Astrocyte of the spinal cord (primary cell): ENCODE results near the gene C8G.
A peak's percentile ranks its signal among the peaks of the same experiment; 100 is the strongest.

Source experiments
- DNase-seq: peaks from one replicate; pipeline ENCODE4 v3.0.0; 2011; ENCODE audit warnings: low read depth, low spot score
- H3K4me3 ChIP-seq: 2 replicates; pipeline ENCODE4 v1.5.1; 2011; ENCODE audit warnings: low read depth, mild to moderate bottlenecking, low read length, moderate library complexity
- in situ Hi-C: cut with HindIII; loops from 2 replicates; pipeline ENCODE4 v1.10.0; 2017; ENCODE audit warnings: low sequenced_read_pairs
- TF ChIP-seq, protein P1 (sequence below): IDR thresholded peaks from 2 replicates; pipeline ENCODE4 v1.5.1; 2012; ENCODE audit warnings: low read depth, mild to moderate bottlenecking, low read length, inconsistent platforms

The C8G gene

DNA sequence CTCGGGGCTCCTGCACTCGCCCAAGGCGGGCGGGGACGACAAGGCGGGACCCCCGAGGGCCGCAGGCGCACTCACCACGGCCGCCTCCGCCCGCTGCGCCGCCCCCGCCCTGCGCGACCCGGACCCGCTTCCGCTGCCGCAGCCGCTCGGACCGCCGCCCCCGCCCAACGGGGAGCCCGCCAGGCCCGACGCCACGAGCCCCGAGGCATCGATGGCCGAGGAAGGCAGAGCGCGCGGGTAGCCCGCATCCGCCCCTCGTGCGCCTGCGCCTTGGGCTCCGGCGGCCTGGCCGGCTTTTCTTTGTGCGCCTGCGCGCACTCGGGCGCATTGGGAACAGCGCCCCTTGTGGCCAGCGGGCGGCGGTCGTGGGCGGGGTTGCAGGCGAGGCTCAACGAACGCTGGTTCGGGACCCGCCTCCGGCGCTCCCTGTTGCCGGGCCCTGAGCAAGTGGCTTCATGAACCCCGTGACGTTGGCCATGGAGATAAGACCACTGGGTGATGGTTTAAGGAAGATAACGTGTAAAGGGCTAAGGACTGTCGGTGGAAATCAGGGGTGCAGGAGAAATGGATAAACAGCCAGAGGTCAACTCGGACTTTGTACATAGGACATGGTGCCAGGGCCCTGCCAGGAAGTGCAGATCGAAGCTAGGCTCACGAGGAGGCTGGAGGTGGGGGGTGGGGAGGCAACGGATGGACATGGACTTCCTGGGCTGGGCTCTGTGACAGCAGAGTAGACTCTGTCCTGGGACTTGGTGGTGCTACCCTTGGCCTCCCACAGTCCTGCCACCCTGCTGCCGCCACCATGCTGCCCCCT, at the start of gene C8G, which contains the start of gene FBXW5:
TSS of gene C8G (plus strand) at position 725 of the 814 bp plus-strand sequence. CDS start at position 803, 78 bp downstream.
TSS of gene FBXW5 (minus strand) at position 220 of the 814 bp plus-strand sequence. CDS start 655 bp downstream, outside the sequence.
- TF ChIP-seq, protein P1, sequence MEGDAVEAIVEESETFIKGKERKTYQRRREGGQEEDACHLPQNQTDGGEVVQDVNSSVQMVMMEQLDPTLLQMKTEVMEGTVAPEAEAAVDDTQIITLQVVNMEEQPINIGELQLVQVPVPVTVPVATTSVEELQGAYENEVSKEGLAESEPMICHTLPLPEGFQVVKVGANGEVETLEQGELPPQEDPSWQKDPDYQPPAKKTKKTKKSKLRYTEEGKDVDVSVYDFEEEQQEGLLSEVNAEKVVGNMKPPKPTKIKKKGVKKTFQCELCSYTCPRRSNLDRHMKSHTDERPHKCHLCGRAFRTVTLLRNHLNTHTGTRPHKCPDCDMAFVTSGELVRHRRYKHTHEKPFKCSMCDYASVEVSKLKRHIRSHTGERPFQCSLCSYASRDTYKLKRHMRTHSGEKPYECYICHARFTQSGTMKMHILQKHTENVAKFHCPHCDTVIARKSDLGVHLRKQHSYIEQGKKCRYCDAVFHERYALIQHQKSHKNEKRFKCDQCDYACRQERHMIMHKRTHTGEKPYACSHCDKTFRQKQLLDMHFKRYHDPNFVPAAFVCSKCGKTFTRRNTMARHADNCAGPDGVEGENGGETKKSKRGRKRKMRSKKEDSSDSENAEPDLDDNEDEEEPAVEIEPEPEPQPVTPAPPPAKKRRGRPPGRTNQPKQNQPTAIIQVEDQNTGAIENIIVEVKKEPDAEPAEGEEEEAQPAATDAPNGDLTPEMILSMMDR, result peak; percentile 93
- H3K4me3 ChIP-seq, result peak within 1 kb of the TSS; percentile 75
- peak; percentile 92 for DNase-seq
- in situ Hi-C loops, result loop anchor here (25.0 kb wide), 1 partner anchor 93 kb away; the partner anchor contains the start of genes ABCA2, FUT7 and NPDC1

DNA sequence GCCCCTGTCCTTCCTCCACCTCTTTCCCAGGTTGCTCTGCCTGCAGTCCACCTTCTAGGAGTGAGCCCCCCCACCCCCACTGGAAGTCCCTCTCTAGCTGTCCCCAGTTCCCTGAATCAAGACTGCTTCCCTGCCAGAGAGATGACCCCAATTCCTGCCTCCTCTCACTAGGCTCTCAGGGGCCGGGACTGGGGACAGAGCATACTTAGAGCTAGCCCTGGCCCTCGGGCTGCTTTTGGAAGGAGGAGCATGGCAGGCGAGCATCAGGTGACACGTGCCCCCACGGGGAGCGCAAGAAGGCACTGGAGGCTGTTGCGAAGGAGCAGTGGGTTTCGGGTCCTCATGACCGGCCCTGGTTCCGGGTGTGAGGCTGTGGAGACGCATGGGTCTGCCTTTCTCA, 49.0 kb upstream of the C8G start:
- TF ChIP-seq, protein P1, result no peak
- H3K4me3 ChIP-seq, result no peak overlapping the region
- no peak for DNase-seq
- in situ Hi-C loops, result no loop called here

DNA sequence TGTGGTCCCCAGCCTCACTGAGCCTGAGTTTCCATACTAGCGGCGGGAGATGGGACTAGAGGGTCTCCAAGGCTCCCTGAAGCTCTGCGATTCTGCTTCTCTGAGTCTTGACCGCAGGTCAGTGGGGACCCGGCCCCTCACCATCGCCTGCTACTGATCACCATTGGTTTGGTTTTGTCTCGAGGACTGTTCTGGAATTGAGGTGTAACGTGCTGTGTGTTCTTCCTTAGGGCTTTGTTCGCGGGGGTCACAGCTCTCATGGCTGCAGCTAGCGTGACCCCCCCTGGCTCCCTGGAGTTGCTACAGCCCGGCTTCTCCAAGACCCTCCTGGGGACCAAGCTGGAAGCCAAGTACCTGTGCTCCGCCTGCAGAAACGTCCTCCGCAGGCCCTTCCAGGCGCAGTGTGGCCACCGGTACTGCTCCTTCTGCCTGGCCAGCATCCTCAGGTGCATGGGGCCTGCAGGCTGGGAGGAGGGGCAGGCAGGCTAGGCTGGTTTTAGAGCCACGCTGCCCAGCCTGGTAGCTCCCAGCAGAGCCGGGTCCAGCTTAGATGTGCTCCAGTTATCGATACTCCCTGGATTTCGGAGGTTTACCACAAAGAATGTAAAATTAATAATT, 46.5 kb upstream of the C8G start:
- in situ Hi-C loops, result no loop called here
- DNase-seq, result no peak
- TF ChIP-seq, protein P1, result no peak
- H3K4me3 ChIP-seq, result no peak overlapping the region

DNA sequence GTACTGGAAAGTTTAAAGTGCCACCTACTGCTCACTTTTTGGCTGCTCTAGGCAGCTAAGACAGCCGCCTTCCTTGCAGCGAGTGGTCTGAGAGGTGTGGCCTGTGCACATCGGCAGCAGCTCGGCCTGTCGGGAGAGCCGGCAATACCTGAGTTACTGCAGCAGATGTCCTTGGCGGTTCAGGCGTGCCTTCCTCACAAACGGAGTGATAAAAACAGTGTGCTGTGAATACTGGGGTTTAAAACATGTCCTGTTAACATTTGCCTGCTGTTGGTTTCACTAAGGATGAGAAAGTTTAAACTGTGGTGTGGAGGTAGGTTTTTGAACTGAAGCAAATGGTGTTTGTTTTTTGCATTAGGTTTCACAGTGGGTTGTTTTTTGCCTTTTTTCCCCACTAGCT, 45.8 kb upstream of the C8G start:
- TF ChIP-seq, protein P1, result no peak
- in situ Hi-C loops, result no loop called here
- no peak for DNase-seq
- H3K4me3 ChIP-seq, result no peak overlapping the region

DNA sequence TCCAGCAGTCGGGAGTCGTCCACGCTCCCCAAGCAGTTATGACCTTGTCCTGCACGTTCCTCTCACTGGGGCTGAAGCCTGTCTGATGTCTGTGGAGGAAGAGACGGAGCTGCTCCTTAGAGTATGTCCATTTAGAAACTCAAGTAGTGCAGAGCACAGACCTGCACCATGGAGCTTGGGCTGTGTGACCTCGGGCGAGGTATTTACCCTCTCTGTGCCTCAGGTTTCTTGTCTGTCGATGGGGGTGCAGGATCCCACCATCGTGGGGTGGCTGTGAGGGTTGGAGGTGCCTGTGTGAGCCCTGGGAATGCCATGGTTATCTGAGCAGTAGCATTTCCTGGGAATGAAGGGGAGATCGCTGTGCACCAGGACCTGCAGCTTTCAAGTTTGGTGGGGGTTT, 44.5 kb upstream of the C8G start:
- in situ Hi-C loops, result no loop called here
- TF ChIP-seq, protein P1, result no peak
- no peak for DNase-seq
- no peak overlapping the region for H3K4me3 ChIP-seq

DNA sequence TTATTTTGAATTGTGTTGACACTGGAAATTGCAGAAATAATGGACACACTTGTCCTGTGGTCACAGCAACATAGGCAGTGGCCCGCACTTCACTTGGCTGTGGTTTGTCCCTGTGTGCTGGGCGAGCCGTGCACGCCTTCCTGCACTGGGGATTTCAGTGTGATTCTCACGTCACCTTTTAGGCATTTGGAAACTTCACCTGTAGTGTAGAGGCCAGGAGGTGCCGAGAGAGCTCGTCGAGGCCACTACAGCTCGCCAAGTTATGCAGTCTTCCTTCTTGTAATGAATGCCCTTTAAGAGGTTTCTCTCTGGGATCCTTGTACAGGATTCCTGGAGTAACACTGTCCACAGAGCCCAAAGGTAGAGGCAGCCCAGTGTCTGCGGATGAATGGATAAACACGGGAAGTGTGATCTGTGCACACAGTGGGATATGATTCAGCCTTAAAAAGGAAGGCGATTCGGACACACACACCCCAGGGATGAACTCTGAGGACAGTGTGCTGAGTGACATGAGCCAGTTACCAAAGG, 44.0 kb upstream of the C8G start:
- H3K4me3 ChIP-seq, result no peak overlapping the region
- in situ Hi-C loops, result no loop called here
- TF ChIP-seq, protein P1, result no peak
- DNase-seq, result no peak
